Measurements from ENCODE around the gene PALLD. TPM values are rescaled to one million over a fixed set of nuclear protein-coding genes. Genes with fewer than 3 reads are reported as not detected.

PALLD gene
- total and polyA plus RNA-seq, 2 donors (not counting 3 experiments of a cell fraction or from before 2014, with no cell fraction given): 13.4 to 48.2 TPM

DNA sequence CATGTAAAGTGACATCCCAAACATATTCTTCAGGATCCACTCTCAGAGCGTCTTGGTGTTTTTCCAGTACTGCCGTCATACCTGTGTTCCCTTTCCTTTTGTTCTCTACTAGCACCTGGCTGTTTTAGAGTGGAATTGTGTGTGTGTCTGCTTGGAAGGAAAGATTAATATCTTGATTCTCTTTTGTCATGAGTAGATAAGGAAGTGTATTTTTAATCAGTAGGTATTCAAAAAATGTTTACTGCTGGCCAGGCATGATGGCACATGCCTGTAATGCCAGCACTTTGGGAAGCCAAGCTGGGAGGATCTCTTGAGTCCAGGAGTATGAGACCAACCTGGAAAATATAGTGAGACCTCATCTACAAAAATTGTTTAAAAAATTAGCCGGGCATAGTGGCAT lies 314.4 kb downstream of the PALLD start:
- no peak overlapping the region for H2AFZ ChIP-seq (ENCODE audit: low read depth, low read length)
- DNase-seq (ENCODE audit: low read depth, low spot score) (no peak), FAIRE-seq (no peak)
- POLR2A ChIA-PET: no interaction called here
- dilution Hi-C loops (cut with MboI; ENCODE audit: extremely low pct_ligation_motif_present, low sequenced_read_pairs) (no loop called here), intact Hi-C loops (cut with micrococcal nuclease) (no loop called here)
- H3K4me1 ChIP-seq (ENCODE audit: control insufficient read depth, extremely low read depth, insufficient read depth, low read length): no peaks in the 10 kb centered on the region
- no TSS peak for BruUV-seq (replicated peaks)
- no peak overlapping the region for H3K27ac ChIP-seq (ENCODE audit: insufficient read depth, low read depth, low read length)
- H3K79me2 ChIP-seq (ENCODE audit: control insufficient read depth, insufficient read depth, low read length): no peaks in the 10 kb centered on the region
- no peak overlapping the region for H3K4me2 ChIP-seq (ENCODE audit: insufficient read depth, low read length)
- H3K9ac ChIP-seq (replicated peaks; ENCODE audit: extremely low read depth, insufficient read depth, low read length): no peak overlapping the region
- H3K27me3 ChIP-seq (ENCODE audit: control insufficient read depth in 2 of 2, insufficient read depth in 2 of 2, low read length in 2 of 2): no peaks in the 10 kb centered on the region
- CTCF ChIA-PET: no interaction called here
- no peaks in the 10 kb centered on the region for H3K9me1 ChIP-seq (replicated peaks; ENCODE audit: control insufficient read depth, extremely low read depth, insufficient read depth, low read length)
- TF ChIP-seq POLR2AphosphoS5 (IDR thresholded peaks at IDR 0.05; ENCODE audit: insufficient read depth, low read depth, low read length) (no peak), EZH2 (IDR thresholded peaks at IDR 0.05; ENCODE audit: borderline replicate concordance, low read depth, low read length, severe bottlenecking) (no peak), GATA2 (IDR thresholded peaks at IDR 0.05; ENCODE audit: insufficient read depth, insufficient read length, low read depth, low read length) (no peak), FOS (IDR thresholded peaks at IDR 0.05; ENCODE audit: borderline replicate concordance, insufficient read depth, low read length) (no peak), POLR2A (IDR thresholded peaks at IDR 0.05; ENCODE audit: low read depth, low read length) (no peak), JUN (IDR thresholded peaks at IDR 0.05; ENCODE audit: borderline replicate concordance, insufficient read depth, insufficient read length, low read depth) (no peak), MYC (IDR thresholded peaks at IDR 0.05; ENCODE audit: low read depth, low read length) (no peak)
- TF ChIP-seq, protein P1, sequence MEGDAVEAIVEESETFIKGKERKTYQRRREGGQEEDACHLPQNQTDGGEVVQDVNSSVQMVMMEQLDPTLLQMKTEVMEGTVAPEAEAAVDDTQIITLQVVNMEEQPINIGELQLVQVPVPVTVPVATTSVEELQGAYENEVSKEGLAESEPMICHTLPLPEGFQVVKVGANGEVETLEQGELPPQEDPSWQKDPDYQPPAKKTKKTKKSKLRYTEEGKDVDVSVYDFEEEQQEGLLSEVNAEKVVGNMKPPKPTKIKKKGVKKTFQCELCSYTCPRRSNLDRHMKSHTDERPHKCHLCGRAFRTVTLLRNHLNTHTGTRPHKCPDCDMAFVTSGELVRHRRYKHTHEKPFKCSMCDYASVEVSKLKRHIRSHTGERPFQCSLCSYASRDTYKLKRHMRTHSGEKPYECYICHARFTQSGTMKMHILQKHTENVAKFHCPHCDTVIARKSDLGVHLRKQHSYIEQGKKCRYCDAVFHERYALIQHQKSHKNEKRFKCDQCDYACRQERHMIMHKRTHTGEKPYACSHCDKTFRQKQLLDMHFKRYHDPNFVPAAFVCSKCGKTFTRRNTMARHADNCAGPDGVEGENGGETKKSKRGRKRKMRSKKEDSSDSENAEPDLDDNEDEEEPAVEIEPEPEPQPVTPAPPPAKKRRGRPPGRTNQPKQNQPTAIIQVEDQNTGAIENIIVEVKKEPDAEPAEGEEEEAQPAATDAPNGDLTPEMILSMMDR (IDR thresholded peaks at IDR 0.05; ENCODE audit: extremely low read depth in 1 of 2, insufficient read depth in 1 of 2, low read depth in 1 of 2, low read length in 2 of 2): no peak
- TF ChIP-seq, protein P2, sequence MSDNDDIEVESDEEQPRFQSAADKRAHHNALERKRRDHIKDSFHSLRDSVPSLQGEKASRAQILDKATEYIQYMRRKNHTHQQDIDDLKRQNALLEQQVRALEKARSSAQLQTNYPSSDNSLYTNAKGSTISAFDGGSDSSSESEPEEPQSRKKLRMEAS (IDR thresholded peaks at IDR 0.05; ENCODE audit: insufficient read depth, insufficient read length): no peak
- H4K20me1 ChIP-seq (replicated peaks; ENCODE audit: control insufficient read depth, extremely low read depth, insufficient read depth, low read length): no peaks in the 10 kb centered on the region
- no peaks in the 10 kb centered on the region for H3K9me3 ChIP-seq (replicated peaks; ENCODE audit: control insufficient read depth, insufficient read depth, low read length)
- no peaks in the 10 kb centered on the region for H3K36me3 ChIP-seq (ENCODE audit: control insufficient read depth in 2 of 2, extremely low read depth in 1 of 2, insufficient read depth in 2 of 2, low read length in 2 of 2)
- H3K4me3 ChIP-seq (replicated peaks in 1 of 3; ENCODE audit: insufficient read depth in 1 of 3, low read depth in 1 of 3, low read length in 3 of 3): no peak overlapping the region

Data from endothelial cell of umbilical vein (primary cell).